Loucy (cell line): ENCODE data around the gene ZNF775.

ENCODE experiments used
- H2AFZ ChIP-seq: fragments of 200-600 bp; sonication (generic); 2 replicates; pipeline ENCODE4 v1.6.0; 2016; ENCODE audit warnings: antibody characterized with exemption, mild to moderate bottlenecking, low read length, moderate library complexity
- H3F3A ChIP-seq: fragments of 200-600 bp; 2 replicates; pipeline ENCODE4 v1.6.0; 2016; ENCODE audit warnings: antibody characterized with exemption, low read depth, mild to moderate bottlenecking
- H3K27me3 ChIP-seq: fragments of 200-600 bp; sonication (generic); 2 replicates; pipeline ENCODE4 v1.6.1; 2014; ENCODE audit warnings: low read length, mild to moderate bottlenecking; ENCODE audit not compliant: insufficient read depth, poor library complexity, severe bottlenecking
- H3K36me3 ChIP-seq: fragments of 200-600 bp; sonication (generic); 2 replicates; pipeline ENCODE4 v1.6.1; 2016; ENCODE audit warnings: low read length; ENCODE audit not compliant: insufficient read depth
- H3K4me1 ChIP-seq: fragments of 200-600 bp; sonication (generic); 2 replicates; pipeline ENCODE4 v1.5.1; 2014; ENCODE audit warnings: low read length, mild to moderate bottlenecking; ENCODE audit not compliant: insufficient read depth, poor library complexity, severe bottlenecking
- H3K4me2 ChIP-seq: fragments of 200-600 bp; sonication (generic); 2 replicates; pipeline ENCODE4 v1.6.0; 2014; ENCODE audit warnings: antibody characterized with exemption, low read length, low read depth, mild to moderate bottlenecking; ENCODE audit not compliant: poor library complexity, severe bottlenecking
- H3K4me3 ChIP-seq: fragments of 200-600 bp; sonication (generic); 2 replicates; pipeline ENCODE4 v1.5.1; 2014; ENCODE audit warnings: low read length, mild to moderate bottlenecking, mixed read lengths; ENCODE audit not compliant: poor library complexity, severe bottlenecking
- H3K79me2 ChIP-seq: fragments of 200-600 bp; sonication (generic); 2 replicates; pipeline ENCODE4 v1.6.1; 2014; ENCODE audit warnings: low read length; ENCODE audit not compliant: insufficient read depth
- H3K9ac ChIP-seq: fragments of 200-600 bp; sonication (generic); 2 replicates; pipeline ENCODE4 v1.6.0; 2014; ENCODE audit warnings: mild to moderate bottlenecking, low read depth, low read length, moderate library complexity; ENCODE audit not compliant: poor library complexity, severe bottlenecking
- H3K9me2 ChIP-seq: fragments of 200-600 bp; sonication (generic); replicated peaks from 2 replicates; pipeline ENCODE4 v1.6.1; 2016; ENCODE audit warnings: low read depth, low read length, mixed read lengths
- H3K9me3 ChIP-seq: fragments of 200-600 bp; sonication (generic); 2 replicates; pipeline ENCODE4 v1.6.1; 2014; ENCODE audit warnings: mild to moderate bottlenecking, antibody characterized with exemption, low read length, low read depth; ENCODE audit not compliant: insufficient read depth
- H4K20me1 ChIP-seq: fragments of 200-600 bp; sonication (generic); 2 replicates; pipeline ENCODE4 v1.6.0; 2014; ENCODE audit warnings: antibody characterized with exemption, low read length, mild to moderate bottlenecking; ENCODE audit not compliant: insufficient read depth, poor library complexity, severe bottlenecking
- CTCF ChIP-seq: fragments of 200-600 bp; sonication (generic); conservative IDR thresholded peaks from 2 replicates; pipeline ENCODE4 v1.5.1; 2014; ENCODE audit warnings: mild to moderate bottlenecking, antibody characterized with exemption, low read length
- EZH2phosphoT487 ChIP-seq: fragments of 200-600 bp; IDR thresholded peaks from 2 replicates; pipeline ENCODE4 v1.6.1; 2018; ENCODE audit warnings: antibody characterized with exemption, mild to moderate bottlenecking, moderate library complexity, borderline replicate concordance

ZNF775 gene

GRCh38 chr7:150421831-150422230, 42.7 kb downstream of the ZNF775 start:
- Histone ChIP-seq H3F3A (no peaks in the 10 kb centered on the region), H3K79me2 (no peaks in the 10 kb centered on the region), H3K36me3 (no peaks in the 10 kb centered on the region), H4K20me1 (no peaks in the 10 kb centered on the region), H3K27me3 (no peaks in the 10 kb centered on the region), H3K4me2 (no peak overlapping the region), H3K9me2 (no peaks in the 10 kb centered on the region), H3K9ac (no peak overlapping the region), H3K9me3 (no peaks in the 10 kb centered on the region), H3K4me3 (no peak overlapping the region), H3K4me1 (peaks cover 7% of the 10 kb centered on the region), H2AFZ (no peak overlapping the region)
- TF ChIP-seq EZH2phosphoT487 (no peak), CTCF (no peak)

- Histone ChIP-seq H3K9me2 (no peaks in the 10 kb centered on the region), H3K9me3 (no peaks in the 10 kb centered on the region), H3K9ac (no peak overlapping the region), H3F3A (no peaks in the 10 kb centered on the region; the same call in 1 of the 2 replicates), H3K79me2 (no peaks in the 10 kb centered on the region), H3K4me3 (no peak overlapping the region), H2AFZ (no peak overlapping the region), H3K4me1 (peaks cover 26% of the 10 kb centered on the region), H3K27me3 (no peaks in the 10 kb centered on the region), H3K4me2 (no peak overlapping the region), H4K20me1 (no peaks in the 10 kb centered on the region), H3K36me3 (no peaks in the 10 kb centered on the region)
- TF ChIP-seq EZH2phosphoT487 (no peak), CTCF (no peak)
Observed at GRCh38 chr7:150425670-150426069, 46.5 kb downstream of the ZNF775 start.

GRCh38 chr7:150428671-150429451, 49.7 kb downstream of the ZNF775 start:
- H3K4me1 ChIP-seq: peaks cover 31% of the 10 kb centered on the region
- H4K20me1 ChIP-seq: no peaks in the 10 kb centered on the region
- H2AFZ ChIP-seq: peak overlapping the region; percentile 62; the same call in 1 of the 2 replicates
- no peaks in the 10 kb centered on the region; the same call in 1 of the 2 replicates for H3F3A ChIP-seq
- no peaks in the 10 kb centered on the region for H3K79me2 ChIP-seq
- H3K27me3 ChIP-seq: no peaks in the 10 kb centered on the region
- H3K36me3 ChIP-seq: no peaks in the 10 kb centered on the region
- H3K9ac ChIP-seq: peak overlapping the region; percentile 36
- no peaks in the 10 kb centered on the region for H3K9me2 ChIP-seq
- H3K4me3 ChIP-seq: peak overlapping the region; percentile 12
- no peaks in the 10 kb centered on the region for H3K9me3 ChIP-seq
- TF ChIP-seq CTCF (no peak), EZH2phosphoT487 (no peak)
- peak overlapping the region; percentile 48 for H3K4me2 ChIP-seq
